Coronary artery (tissue), 2 donors: Measurements from ENCODE around the gene NPPA.

Experiments
- DNase-seq: peaks from one replicate; pipeline ENCODE4 v3.0.0-alpha.2; 2017; ENCODE audit warnings: low spot score
- H3K27ac ChIP-seq, 2 donors: fragments of 200-600 bp; sonication (generic); one replicate each; pipeline ENCODE4 v1.5.1; 2016 to 2019
- H3K4me3 ChIP-seq: fragments of 200-600 bp; sonication (generic); 2 replicates; pipeline ENCODE4 v1.5.1; 2016; ENCODE audit warnings: mild to moderate bottlenecking, moderate library complexity
- CTCF ChIP-seq: fragments of 200-600 bp; sonication (generic); IDR thresholded peaks from one replicate; pipeline ENCODE4 v1.5.1; 2019; ENCODE audit warnings: antibody characterized with exemption

The NPPA gene

DNA sequence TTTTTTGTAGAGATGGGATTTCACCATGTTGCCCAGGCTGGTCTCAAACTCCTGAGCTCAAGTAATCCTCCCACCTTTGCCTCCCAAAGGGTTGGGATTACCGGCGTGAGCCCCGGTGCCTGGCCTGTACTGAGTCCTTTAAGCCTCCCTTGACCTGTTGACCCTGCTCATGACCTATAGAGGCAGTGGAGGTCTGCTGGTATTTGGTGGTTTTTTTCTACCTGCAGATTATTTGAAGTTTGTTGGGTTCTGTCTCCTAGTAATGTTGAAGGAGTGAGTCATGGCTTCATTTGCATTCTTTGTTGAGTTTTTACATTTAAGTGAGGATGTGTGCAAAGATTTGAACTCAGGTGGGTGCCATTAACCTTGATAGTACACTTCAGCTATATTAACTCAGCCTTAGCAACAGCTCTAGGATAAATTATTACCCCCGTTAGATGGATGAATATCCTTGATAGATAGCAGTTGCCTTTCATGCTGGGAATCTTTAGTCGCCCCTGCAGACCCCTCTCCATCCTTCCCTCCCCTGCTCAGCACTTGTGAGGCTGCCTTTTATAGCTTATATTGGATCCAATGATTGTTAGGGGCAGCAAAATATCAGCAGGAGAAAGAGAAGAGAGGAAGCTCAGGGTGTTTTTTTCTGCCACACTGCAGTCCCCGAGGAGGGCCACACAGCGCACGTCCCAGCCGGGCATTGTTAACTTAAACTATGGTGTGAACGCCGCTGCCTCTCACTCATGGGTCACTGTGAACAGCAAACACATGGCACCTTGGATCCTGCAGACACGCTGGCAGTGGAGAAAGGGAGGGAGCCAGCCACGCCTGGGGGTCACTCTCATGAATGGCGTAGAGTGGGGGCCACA, 26.0 kb upstream of the NPPA start:
- DNase-seq, result no peak
- H3K4me3 ChIP-seq, result no peak overlapping the region
- TF ChIP-seq CTCF, result no peak
- no peak overlapping the region for H3K27ac ChIP-seq

DNA sequence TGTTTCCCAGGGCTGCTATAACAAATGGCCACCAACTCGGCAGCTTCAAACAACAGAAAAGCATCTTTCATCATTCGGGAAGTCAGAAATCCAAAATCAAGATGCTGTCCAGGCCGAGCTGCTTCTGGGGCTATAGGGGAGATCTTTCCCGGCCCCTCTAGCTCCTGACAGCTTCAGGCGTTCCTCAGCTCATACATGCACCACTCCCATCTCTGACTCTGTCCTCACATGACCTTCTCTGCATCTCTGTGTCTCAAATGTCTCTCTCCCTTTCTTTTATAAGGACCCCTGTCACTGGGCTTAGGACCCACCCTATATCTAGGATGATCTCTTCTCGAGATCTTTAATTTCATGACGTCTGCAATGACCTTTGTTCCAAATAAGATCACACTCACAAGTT, 25.0 kb upstream of the NPPA start:
- no peak overlapping the region for H3K4me3 ChIP-seq
- DNase-seq, result no peak
- TF ChIP-seq CTCF, result no peak
- H3K27ac ChIP-seq, result no peak overlapping the region

DNA sequence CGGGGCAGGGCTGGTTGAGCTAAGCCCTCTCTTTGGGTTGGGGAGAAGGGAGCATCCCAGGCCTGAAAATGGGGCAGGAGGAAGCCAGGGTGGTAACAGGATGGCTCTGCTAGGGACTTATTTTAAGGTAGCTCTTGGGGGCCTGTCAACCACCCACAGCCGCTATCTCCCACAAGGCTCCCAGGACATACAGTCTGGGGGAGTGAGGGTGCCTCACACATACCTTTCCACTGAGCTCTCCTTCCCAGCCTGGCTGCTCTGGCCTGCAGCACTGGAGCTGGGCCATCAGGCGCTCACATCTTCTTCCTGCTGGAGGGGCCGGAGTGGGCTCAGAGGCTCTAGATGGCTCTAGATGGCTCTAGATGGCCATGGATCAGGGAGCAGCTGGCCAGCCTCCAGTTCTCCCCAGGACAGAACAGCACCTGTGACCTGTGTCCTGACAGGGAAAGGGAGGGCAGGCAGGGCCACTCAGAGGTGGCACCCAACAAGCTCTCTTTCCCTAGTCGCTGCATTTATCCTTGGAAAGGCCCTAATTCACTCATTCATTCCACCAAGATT, 22.1 kb upstream of the NPPA start:
- no peak overlapping the region for H3K27ac ChIP-seq
- no peak for TF ChIP-seq CTCF
- no peak for DNase-seq
- no peak overlapping the region for H3K4me3 ChIP-seq

- Histone ChIP-seq H3K4me3 (no peak overlapping the region), H3K27ac (no peak overlapping the region)
- DNase-seq, result no peak
- no peak for TF ChIP-seq CTCF
These were observed 21.5 kb upstream of the NPPA start for GRCh38 chr1:11869104-11869503.

- no peak overlapping the region for H3K27ac ChIP-seq
- no peak overlapping the region for H3K4me3 ChIP-seq
- DNase-seq, result no peak
- no peak for TF ChIP-seq CTCF
These were observed 20.9 kb upstream of the NPPA start for GRCh38 chr1:11868331-11868980.

- Histone ChIP-seq H3K27ac (no peak overlapping the region), H3K4me3 (no peak overlapping the region)
- no peak for DNase-seq
- TF ChIP-seq CTCF, result no peak
These were observed 15.3 kb upstream of the NPPA start for GRCh38 chr1:11862890-11863289.
